Heart left ventricle (tissue), 16 donors: ENCODE results near the gene NFS1. TPM values are rescaled to one million over a fixed set of nuclear protein-coding genes. Genes with fewer than 3 reads are reported as not detected.
"Not testable (repeated sequence)": the region's sequence is repeated elsewhere in the genome, so short reads cannot be mapped to it uniquely, and the experiment has no call there.

Experiments used
- ATAC-seq, 4 donors: fragments of 200-7000 bp; cut with Tn5 transposase; one replicate each; pipeline ENCODE4 v1.9.1; 2020 to 2022; ENCODE audit warnings: moderate library complexity in 4 of 4, mild to moderate bottlenecking in 3 of 4, moderate number of reproducible peaks in 1 of 4
- DNase-seq, 5 donors: peaks; one replicate each; pipeline ENCODE4 v3.0.0-alpha.2; 2020
- H3K27ac ChIP-seq, 12 donors: fragments of 200-600 bp; sonication (generic) in 4 of 12; one replicate each; pipeline versions ENCODE4 v1.5.0 to v1.8.0; 2016 to 2022; ENCODE audit warnings: mild to moderate bottlenecking in 2 of 12
- H3K27me3 ChIP-seq, 9 donors: fragments of 200-600 bp; sonication (generic) in 2 of 9; one replicate each; pipeline versions ENCODE4 v1.5.1 to v1.8.0; 2016 to 2022; ENCODE audit warnings: mild to moderate bottlenecking in 3 of 9
- H3K36me3 ChIP-seq, 9 donors: fragments of 200-600 bp; sonication (generic) in 2 of 9; one replicate each; pipeline versions ENCODE4 v1.5.0 to v1.8.0; 2018 to 2022; ENCODE audit warnings: mild to moderate bottlenecking in 2 of 9
- H3K4me1 ChIP-seq, 12 donors: fragments of 200-600 bp; sonication (generic) in 4 of 12; one replicate each; pipeline versions ENCODE4 v1.5.0 to v1.8.0; 2016 to 2022; ENCODE audit warnings: mild to moderate bottlenecking in 3 of 12
- H3K4me3 ChIP-seq, 12 donors: fragments of 200-600 bp; sonication (generic) in 4 of 12; one replicate each; pipeline versions ENCODE4 v1.5.0 to v1.8.0; 2017 to 2022; ENCODE audit warnings: mild to moderate bottlenecking in 9 of 12, moderate library complexity in 4 of 12
- H3K9me3 ChIP-seq, 12 donors: fragments of 200-600 bp; sonication (generic) in 4 of 12; one replicate each; pipeline versions ENCODE4 v1.5.0 to v1.8.0; 2016 to 2022; ENCODE audit warnings: mild to moderate bottlenecking in 1 of 12
- CTCF ChIP-seq, 12 donors: fragments of 200-600 bp; sonication (generic) in 4 of 12; IDR thresholded peaks; one replicate each; pipeline versions ENCODE4 v1.5.0 to v1.8.0; 2018 to 2022; ENCODE audit warnings: antibody characterized with exemption in 12 of 12, mild to moderate bottlenecking in 5 of 12
- POLR2A ChIP-seq, 2 donors: fragments of 450-650 bp; IDR thresholded peaks; one replicate each; pipeline ENCODE4 v1.6.1; 2017; ENCODE audit warnings: antibody characterized with exemption in 2 of 2, mild to moderate bottlenecking in 2 of 2, moderate library complexity in 2 of 2
- WGBS, 4 donors: extraction: QIAGEN DNeasy Blood & Tissue Kit in 2 of 4; methylation state at CpG; one replicate each; pipeline versions ENCODE4 v1.1.5 to v1.1.7; 2013 to 2018; 5-methylcytosine and 5-hydroxymethylcytosine counted together
- intact Hi-C, 10 donors: fragments of 100-400 bp; cut with DNase I; formaldehyde crosslinking; loops; one replicate each; pipeline versions ENCODE4 v1.11.1 to v1.14.2; 2022
- polyA plus RNA-seq, 2 donors: library from polyadenylated mRNA; stranded (reverse); fragments of 200-250 nt; gene quantifications; one replicate each; pipeline ENCODE4 v1.2.3, GENCODE V29; 2013
- total RNA-seq, 9 donors: library from RNA; depleted of rRNA in 2 of 9; stranded (reverse); fragments of >200 nt in 2 of 9; fragmentation: NEBNext Ultra II Directional in 3 of 9; extraction: Animal tissue kit (Norgen Biotek cat#: 25700) in 3 of 9; gene quantifications; one replicate each; pipeline versions ENCODE4 v1.1.0 to v1.2.4, GENCODE V29; 2016 to 2023
- donor health status: ischemic (EF 13 %, LVEDD 7.1; RV severe dilation, severe dysfunction).
- donor health status: healthy with polysubstance abuse.
- donor health status: DM: no; HTN: yes; CAD: no.
- donor health status: DM: no; HTN: no; CAD: no.
- donor health status: ischemic (EF 25% LVEDD 6.9; RV normal size, moderate dysfunction).
- donor health status: ischemic (EF 25% LVEDD 5.7; RV mildly dilated, moderate dysfunction).
- donor health status: healthy.
- donor health status: DM: yes; HTN: yes; CAD: no.
- donor health status: ischemic (EF 35%, LVEDD 5.7; RV mildly dilated, moderate dysfunction).
- donor health status: nonischemic (EF 11% LVEDD 7.7; RV severe dilation, severe dysfunction).
- donor health status: DM: yes; HTN: yes; CAD: no.
- donor health status: PGD.
- donor health status: ischemic (EF 29% LVEDD 5.4; RV normal size, mild dysfunction).
- donor health status: nonischemic (EF 23%, LVEDD 6.1; RV moderate dilation, normal function).

Gene NFS1
- total and polyA plus RNA-seq, 11 donors: 27.4 to 67.5 (median 58.3) TPM

GRCh38 chr20:35720165-35721123 lies 21.3 kb upstream of the NFS1 start:
- intact Hi-C loops: no loop called here
- ATAC-seq: no peak
- no peak for TF ChIP-seq CTCF (IDR thresholded peaks at IDR 0.05)
- no peak for TF ChIP-seq POLR2A (IDR thresholded peaks at IDR 0.05)
- Histone ChIP-seq H3K36me3 (peaks cover 3 to 100% (median 100%) of the 10 kb centered on the region in 9 donors), H3K27me3 (no peaks in the 10 kb centered on the region), H3K4me3 (no peak overlapping the region), H3K4me1 (peaks cover 0 to 45% (median 22%) of the 10 kb centered on the region in 12 donors), H3K27ac (no peak overlapping the region), H3K9me3 (no peaks in the 10 kb centered on the region)
- 85 to 92% (median 89%) methylated on average over 13 of the region's 13 CpGs for WGBS, 4 donors
- no peak for DNase-seq

GRCh38 chr20:35719717-35720116 lies 20.6 kb upstream of the NFS1 start:
- H3K9me3 ChIP-seq: no peaks in the 10 kb centered on the region
- no peaks in the 10 kb centered on the region for H3K27me3 ChIP-seq
- no peak overlapping the region for H3K27ac ChIP-seq
- TF ChIP-seq CTCF (IDR thresholded peaks at IDR 0.05) (no peak), POLR2A (IDR thresholded peaks at IDR 0.05) (no peak)
- no peak for DNase-seq
- intact Hi-C loops: loop anchor here in 1 of 10 donors (5.0 kb wide), 1 partner anchor 163 kb away; no protein-coding TSS in a partner anchor
- no peak overlapping the region for H3K4me3 ChIP-seq
- H3K36me3 ChIP-seq: peaks cover 3 to 100% (median 100%) of the 10 kb centered on the region in 9 donors
- ATAC-seq: no peak
- 52 to 58% (median 55%) methylated on average over 8 of the region's 8 CpGs for WGBS, 4 donors
- peaks cover 0 to 45% (median 22%) of the 10 kb centered on the region in 12 donors for H3K4me1 ChIP-seq

- H3K27ac ChIP-seq: no peak overlapping the region
- no peaks in the 10 kb centered on the region for H3K9me3 ChIP-seq
- intact Hi-C loops: loop anchor here in 1 of 10 donors (5.0 kb wide), 1 partner anchor 163 kb away; no protein-coding TSS in a partner anchor
- WGBS, 4 donors: 83 to 91% (median 86%) methylated on average over 12 of the region's 12 CpGs
- DNase-seq (no peak), ATAC-seq (no peak)
- peaks cover 0 to 45% (median 22%) of the 10 kb centered on the region in 12 donors for H3K4me1 ChIP-seq
- no peaks in the 10 kb centered on the region for H3K27me3 ChIP-seq
- TF ChIP-seq CTCF (IDR thresholded peaks at IDR 0.05) (no peak), POLR2A (IDR thresholded peaks at IDR 0.05) (no peak)
- peaks cover 3 to 100% (median 100%) of the 10 kb centered on the region in 9 donors for H3K36me3 ChIP-seq
- no peak overlapping the region for H3K4me3 ChIP-seq
Measured at GRCh38 chr20:35718972-35719635, 20.0 kb upstream of the NFS1 start.

- peaks cover 3 to 100% (median 100%) of the 10 kb centered on the region in 9 donors for H3K36me3 ChIP-seq
- intact Hi-C loops: loop anchor here in 1 of 10 donors (5.0 kb wide), 1 partner anchor 164 kb away; no protein-coding TSS in a partner anchor
- not testable (repeated sequence) for H3K9me3 ChIP-seq, H3K27ac ChIP-seq, H3K27me3 ChIP-seq, ATAC-seq, DNase-seq, H3K4me3 ChIP-seq
- H3K4me1 ChIP-seq: peaks cover 0 to 42% (median 22%) of the 10 kb centered on the region in 12 donors
- WGBS, 4 donors: 87 to 92% (median 90%) methylated on average over 8 of the region's 8 CpGs
Measured at GRCh38 chr20:35718321-35718720, 19.2 kb upstream of the NFS1 start.
